HepG2 (cell line): ENCODE data around the gene ATP2A3. TPM values are rescaled to one million over a fixed set of nuclear protein-coding genes. Genes with fewer than 3 reads are reported as not detected.

Experiments
- ATAC-seq: fragments of 200-7000 bp; cut with Tn5 transposase; 3 replicates; pipeline ENCODE4 v1.9.1; 2020; ENCODE audit warnings: mild to moderate bottlenecking, moderate library complexity
- BruUV-seq: library from RNA; stranded (reverse); fragments of 400-500 nt; replicated peaks from 2 replicates; lab custom pipeline; 2021; lab: Mats Ljungman, UMichigan
- CTCF ChIA-PET: fragments of 300-600 bp; formaldehyde crosslinking; extraction: SDS; loops from one replicate; lab custom pipeline; 2021; ENCODE audit warnings: low total read pairs, inconsistent platforms, low intra/inter-chr PET ratio; lab: Yijun Ruan, JAX
- POLR2A ChIA-PET: fragments of 350-600 bp; sonication (Branson Sonifier 250); formaldehyde crosslinking; loops from one replicate; lab custom pipeline; 2020; ENCODE audit warnings: antibody characterized with exemption, inconsistent platforms; lab: Yijun Ruan, JAX
- DNase-seq: peaks from one replicate; pipeline ENCODE4 v3.0.0-alpha.2; 2015; ENCODE audit warnings: low spot score
- FAIRE-seq: peaks from 3 replicates; lab custom pipeline; 2011; peaks lifted over from hg19 to GRCh38; lab: Jason Lieb, UNC
- H2AFZ ChIP-seq: one replicate; pipeline ENCODE4 v1.6.1; 2011; ENCODE audit warnings: low read length, inconsistent platforms
- H3K27ac ChIP-seq: fragments of 300-600 bp; 3 replicates; pipeline ENCODE4 v1.8.0; 2011; ENCODE audit warnings: mixed run types, mild to moderate bottlenecking, mixed read lengths, low read length, inconsistent platforms; ENCODE audit not compliant: insufficient read depth; ENCODE audit errors: extremely low read length
- H3K27me3 ChIP-seq, 2 experiments: fragments of 200-600 bp in 1 of 2; 2 replicates in 1 of 2; 3 replicates in 1 of 2; pipeline versions ENCODE4 v1.6.0 to v1.8.0; 2011; ENCODE audit warnings: low read length in 2 of 2, mild to moderate bottlenecking in 2 of 2, moderate library complexity in 2 of 2, inconsistent platforms in 1 of 2; ENCODE audit not compliant: insufficient read depth in 2 of 2, control insufficient read depth in 1 of 2
- H3K36me3 ChIP-seq, 2 experiments: fragments of 200-600 bp in 1 of 2; replicated peaks in 1 of 2; 2 replicates in 1 of 2; 3 replicates in 1 of 2; pipeline versions ENCODE4 v1.5.1 to v1.8.0; 2011; ENCODE audit warnings: low read length in 2 of 2, inconsistent platforms in 1 of 2; ENCODE audit not compliant: insufficient read depth in 2 of 2, control insufficient read depth in 1 of 2
- H3K4me1 ChIP-seq: 2 replicates; pipeline ENCODE4 v1.5.1; 2012; ENCODE audit warnings: low read length, inconsistent platforms; ENCODE audit not compliant: insufficient read depth
- H3K4me2 ChIP-seq: 2 replicates; pipeline ENCODE4 v1.6.0; 2011; ENCODE audit warnings: low read depth, low read length, inconsistent platforms
- H3K4me3 ChIP-seq, 3 experiments: fragments of 200-600 bp in 1 of 3; sonication (generic), shearing (Covaris generic) in 1 of 3; replicated peaks in 1 of 3; 2 replicates each; pipeline ENCODE4 v1.5.1; 2011 to 2016; ENCODE audit warnings: low read length in 3 of 3, inconsistent platforms in 2 of 3, low read depth in 2 of 3, mild to moderate bottlenecking in 2 of 3, control low read depth in 1 of 3, mixed read lengths in 1 of 3; ENCODE audit not compliant: insufficient read depth in 1 of 3
- H3K79me2 ChIP-seq: one replicate; pipeline ENCODE4 v1.6.1; 2011; ENCODE audit warnings: low read length, inconsistent platforms; ENCODE audit not compliant: insufficient read depth
- H3K9ac ChIP-seq: 2 replicates; pipeline ENCODE4 v1.6.0; 2011; ENCODE audit warnings: mild to moderate bottlenecking, low read depth, low read length, inconsistent platforms; ENCODE audit not compliant: insufficient read depth
- H3K9me3 ChIP-seq: 2 replicates; pipeline ENCODE4 v1.5.1; 2012; ENCODE audit warnings: mild to moderate bottlenecking, low read length
- H4K20me1 ChIP-seq: 2 replicates; pipeline ENCODE4 v1.6.0; 2011; ENCODE audit warnings: inconsistent platforms, mild to moderate bottlenecking, low read length, moderate library complexity; ENCODE audit not compliant: insufficient read depth
- ATF4 ChIP-seq, 2 experiments: fragments of 450-650 bp in 1 of 2; sonication (generic) in 1 of 2; formaldehyde crosslinking; IDR thresholded peaks; 2 replicates each; pipeline versions ENCODE4 v1.5.0 to v1.8.0; 2020 to 2022; ENCODE audit warnings: mild to moderate bottlenecking in 1 of 2, missing genetic modification reagents in 1 of 2
- ATRX ChIP-seq: sonication (generic); formaldehyde crosslinking; IDR thresholded peaks from 2 replicates; pipeline ENCODE4 v1.4.0; 2020; ENCODE audit warnings: missing genetic modification reagents, borderline replicate concordance
- JUN ChIP-seq: sonication (generic); formaldehyde crosslinking; IDR thresholded peaks from 2 replicates; pipeline ENCODE4 v1.4.0; 2020; ENCODE audit warnings: mild to moderate bottlenecking, missing genetic modification reagents
- NR2F6 ChIP-seq, 2 experiments: IDR thresholded peaks; 2 replicates each; pipeline ENCODE4 v1.6.1; 2016; ENCODE audit warnings: antibody characterized with exemption in 1 of 2, mild to moderate bottlenecking in 1 of 2
- RAD51 ChIP-seq: fragments of 450-650 bp; IDR thresholded peaks from 2 replicates; pipeline ENCODE4 v1.6.1; 2016; ENCODE audit warnings: borderline replicate concordance
- XBP1 ChIP-seq: sonication (generic); formaldehyde crosslinking; IDR thresholded peaks from 2 replicates; pipeline ENCODE4 v1.5.0; 2020; ENCODE audit warnings: missing genetic modification reagents
- ZBTB42 ChIP-seq: sonication (generic); formaldehyde crosslinking; IDR thresholded peaks from 2 replicates; pipeline ENCODE4 v1.5.0; 2020; ENCODE audit warnings: mild to moderate bottlenecking, missing genetic modification reagents
- ZFX ChIP-seq: sonication (generic); formaldehyde crosslinking; IDR thresholded peaks from 2 replicates; pipeline ENCODE4 v1.4.0; 2020; ENCODE audit warnings: mild to moderate bottlenecking, low read depth, missing genetic modification reagents, moderate library complexity
- ZNF543 ChIP-seq: sonication (generic); formaldehyde crosslinking; IDR thresholded peaks from 2 replicates; pipeline ENCODE4 v1.4.0; 2020; ENCODE audit warnings: mild to moderate bottlenecking, missing genetic modification reagents
- ZNF598 ChIP-seq: sonication (generic); formaldehyde crosslinking; IDR thresholded peaks from 2 replicates; pipeline ENCODE4 v1.5.1; 2020; ENCODE audit warnings: mild to moderate bottlenecking, missing genetic modification reagents, borderline replicate concordance
- ZNF746 ChIP-seq: sonication (generic); formaldehyde crosslinking; IDR thresholded peaks from 2 replicates; pipeline ENCODE4 v1.8.0; 2022; ENCODE audit warnings: mild to moderate bottlenecking, missing genetic modification reagents
- ZNF770 ChIP-seq: sonication (generic); formaldehyde crosslinking; IDR thresholded peaks from 2 replicates; pipeline ENCODE4 v1.5.0; 2020; ENCODE audit warnings: mild to moderate bottlenecking, missing genetic modification reagents
- ZNF883 ChIP-seq: sonication (generic); formaldehyde crosslinking; IDR thresholded peaks from 2 replicates; pipeline ENCODE4 v1.5.1; 2020; ENCODE audit warnings: mild to moderate bottlenecking, missing genetic modification reagents; ENCODE audit errors: not compliant biosample characterization
- WGBS: methylation state at CpG from one replicate; pipeline ENCODE4 v1.1.6; 2017; ENCODE audit warnings: low lambda C conversion rate; 5-methylcytosine and 5-hydroxymethylcytosine counted together
- in situ Hi-C: cut with HindIII; loops from 2 replicates; pipeline ENCODE4 v1.10.0; 2017; ENCODE audit warnings: low pct_unique_long_range_greater_than_20kb; ENCODE audit not compliant: extremely low pct_ligation_motif_present
- intact Hi-C: fragments of 100-400 bp; cut with micrococcal nuclease; formaldehyde crosslinking; loops from one replicate; pipeline ENCODE4 v1.10.0; 2022; ENCODE audit not compliant: unreplicated experiment
- polyA plus RNA-seq, 8 experiments: library from polyadenylated mRNA; depleted of rRNA in 3 of 8; stranded (reverse) in 7 of 8; unstranded in 1 of 8; fragments of >200 nt; fragmentation: Illumina TruSeq in 4 of 8; extraction: Trizol in 4 of 8; gene quantifications; 2 replicates each; pipeline versions ENCODE4 v1.2.1 to v1.2.3, GENCODE V29; 2011 to 2016; ENCODE audit warnings: low read depth in 4 of 8, missing spikeins in 1 of 8, mixed read lengths in 1 of 8; ENCODE audit not compliant: insufficient read depth in 1 of 8
- total RNA-seq, 5 experiments: library from RNA; depleted of rRNA; stranded (reverse); fragments of >200 nt; fragmentation: Illumina TruSeq; extraction: Trizol; gene quantifications; 2 replicates each; pipeline ENCODE4 v1.2.3, GENCODE V29; 2016; ENCODE audit warnings: low read depth in 1 of 5
- TF ChIP-seq, protein P1 (sequence below): sonication (generic); formaldehyde crosslinking; IDR thresholded peaks from 2 replicates; pipeline ENCODE4 v1.9.0; 2021; ENCODE audit warnings: missing genetic modification reagents, mild to moderate bottlenecking, borderline replicate concordance

Gene ATP2A3
- total and polyA plus RNA-seq, 2 of the 13 experiments (the other 11 are each of a cell fraction or from before 2014, with no cell fraction given) = 0.07 TPM; not detected in 1

DNA sequence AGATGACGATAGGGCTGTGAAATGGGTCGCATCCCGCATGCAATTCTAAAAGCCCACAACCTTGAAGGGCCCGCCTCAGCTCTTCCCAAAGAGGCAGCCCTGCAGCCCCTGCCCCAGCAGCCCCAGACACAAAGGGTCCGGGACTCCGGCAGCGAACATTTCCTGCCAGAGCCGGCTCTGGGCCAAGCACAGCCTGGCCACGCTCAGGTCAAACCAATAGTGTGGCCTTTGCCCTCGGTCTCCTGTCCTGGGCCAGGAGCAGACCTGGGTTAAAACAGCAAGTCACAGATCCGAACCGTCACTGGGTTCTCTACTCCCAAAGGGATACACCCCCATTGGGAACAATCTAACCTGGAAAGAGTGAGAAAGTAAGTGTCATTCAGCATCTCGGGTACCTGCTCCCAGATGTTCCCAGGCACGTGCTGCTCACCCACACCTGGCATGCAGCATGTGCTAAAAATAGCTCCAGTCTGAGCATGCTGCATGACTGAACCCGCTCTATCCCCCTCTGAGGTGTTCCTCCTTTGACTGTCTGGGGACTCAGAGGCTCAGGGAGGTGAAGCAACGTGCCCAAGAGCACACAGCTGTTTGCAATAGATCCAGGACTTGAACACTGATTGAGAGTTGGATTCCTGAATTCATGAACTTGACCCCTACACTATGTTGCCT, 22.2 kb upstream of the ATP2A3 start (continued):
- no peak for TF ChIP-seq JUN (CRISPR knock-in tag)
- TF ChIP-seq ZNF598 (CRISPR knock-in tag) = no peak
- TF ChIP-seq ZBTB42 (CRISPR knock-in tag) = no peak
- TF ChIP-seq NR2F6 (IDR thresholded peaks at IDR 0.05) = peak; percentile 79
- TF ChIP-seq NR2F6 (CRISPR knock-in tag; IDR thresholded peaks at IDR 0.05) = peak; percentile 72
- TF ChIP-seq ATF4 (CRISPR knock-in tag; IDR thresholded peaks at IDR 0.05) = no peak
- TF ChIP-seq ZNF770 (CRISPR knock-in tag) = no peak
- TF ChIP-seq, protein P1, sequence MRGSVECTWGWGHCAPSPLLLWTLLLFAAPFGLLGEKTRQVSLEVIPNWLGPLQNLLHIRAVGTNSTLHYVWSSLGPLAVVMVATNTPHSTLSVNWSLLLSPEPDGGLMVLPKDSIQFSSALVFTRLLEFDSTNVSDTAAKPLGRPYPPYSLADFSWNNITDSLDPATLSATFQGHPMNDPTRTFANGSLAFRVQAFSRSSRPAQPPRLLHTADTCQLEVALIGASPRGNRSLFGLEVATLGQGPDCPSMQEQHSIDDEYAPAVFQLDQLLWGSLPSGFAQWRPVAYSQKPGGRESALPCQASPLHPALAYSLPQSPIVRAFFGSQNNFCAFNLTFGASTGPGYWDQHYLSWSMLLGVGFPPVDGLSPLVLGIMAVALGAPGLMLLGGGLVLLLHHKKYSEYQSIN (CRISPR knock-in tag) = no peak

- DNase-seq (no peak), ATAC-seq (no peak), FAIRE-seq (no peak)
- 4% methylated on average over 11 of the region's 14 CpGs for WGBS
- H3K79me2 ChIP-seq = no peaks in the 10 kb centered on the region
- ChIA-PET POLR2A (no interaction called here), CTCF (no interaction called here)
- peak overlapping the region in 1 of 3 experiments; percentile 42; a peak in 1 of 6 replicates for H3K4me3 ChIP-seq
- H3K4me1 ChIP-seq = peaks cover 66% of the 10 kb centered on the region
- peak overlapping the region; percentile 40; the same call in 1 of the 2 replicates for H3K4me2 ChIP-seq
- no peaks in the 10 kb centered on the region for H3K36me3 ChIP-seq
- H3K27ac ChIP-seq = no peak overlapping the region
- BruUV-seq = no TSS peak
- in situ Hi-C loops (no loop called here), intact Hi-C loops (no loop called here)
- H3K9me3 ChIP-seq = no peaks in the 10 kb centered on the region
- peaks cover 1 to 45% of the 10 kb centered on the region in 2 experiments; a peak in 4 of 5 replicates for H3K27me3 ChIP-seq
- H4K20me1 ChIP-seq = no peaks in the 10 kb centered on the region
- H2AFZ ChIP-seq = no peak overlapping the region
- no peak overlapping the region for H3K9ac ChIP-seq
- TF ChIP-seq ZFX (CRISPR knock-in tag) (0 out of 2 replicates have a peak, but pooled peaks have one; percentile 4), ZNF770 (CRISPR knock-in tag) (0 out of 2 replicates have a peak, but pooled peaks have one; percentile 47), ATRX (no peak), RAD51 (no peak), XBP1 (CRISPR knock-in tag) (no peak), ZNF543 (no peak), ZNF883 (no peak), ZNF746 (CRISPR knock-in tag) (no peak)
These were observed 21.6 kb upstream of the ATP2A3 start for GRCh38 chr17:3985846-3986245.
